Astrocyte of the spinal cord (primary cell): ENCODE results near the gene C10orf62.
"Not testable (repeated sequence)": the region's sequence is repeated elsewhere in the genome, so short reads cannot be mapped to it uniquely, and the experiment has no call there.

Experiments used
- DNase-seq: peaks from one replicate; pipeline ENCODE4 v3.0.0; 2011; ENCODE audit warnings: low read depth, low spot score
- H3K4me3 ChIP-seq: 2 replicates; pipeline ENCODE4 v1.5.1; 2011; ENCODE audit warnings: low read depth, mild to moderate bottlenecking, low read length, moderate library complexity
- CTCF ChIP-seq: IDR thresholded peaks from 2 replicates; pipeline ENCODE4 v1.5.1; 2012; ENCODE audit warnings: low read depth, mild to moderate bottlenecking, low read length, inconsistent platforms
- in situ Hi-C: cut with HindIII; loops from 2 replicates; pipeline ENCODE4 v1.10.0; 2017; ENCODE audit warnings: low sequenced_read_pairs

C10orf62 gene

GRCh38 chr10:97553575-97554031 lies 35.9 kb upstream of the C10orf62 start:
- no peak overlapping the region for H3K4me3 ChIP-seq
- peak; percentile 73 for DNase-seq
- in situ Hi-C loops, result no loop called here
- peak; percentile 95 for TF ChIP-seq CTCF

- H3K4me3 ChIP-seq, in situ Hi-C loops, DNase-seq: not testable (repeated sequence)
Observed at GRCh38 chr10:97554336-97554735, 35.2 kb upstream of the C10orf62 start.

- H3K4me3 ChIP-seq, DNase-seq, in situ Hi-C loops: not testable (repeated sequence)
Observed at GRCh38 chr10:97555541-97555940, 34.0 kb upstream of the C10orf62 start.

GRCh38 chr10:97560731-97561381 lies 28.7 kb upstream of the C10orf62 start:
- DNase-seq, result peak; percentile 16
- in situ Hi-C loops, H3K4me3 ChIP-seq: not testable (repeated sequence)

- in situ Hi-C loops, H3K4me3 ChIP-seq, DNase-seq: not testable (repeated sequence)
Observed at GRCh38 chr10:97561386-97562077, 28.0 kb upstream of the C10orf62 start.

GRCh38 chr10:97562329-97562728 lies 27.2 kb upstream of the C10orf62 start:
- DNase-seq, in situ Hi-C loops, H3K4me3 ChIP-seq: not testable (repeated sequence)

- in situ Hi-C loops, result no loop called here
- no peak for DNase-seq
- TF ChIP-seq CTCF, result no peak
- no peak overlapping the region for H3K4me3 ChIP-seq
Observed at GRCh38 chr10:97563337-97563736, 26.2 kb upstream of the C10orf62 start.

- no peak for DNase-seq
- in situ Hi-C loops, result no loop called here
Observed at GRCh38 chr10:97564776-97565175, 24.7 kb upstream of the C10orf62 start.

More at GRCh38 chr10:97564776-97565175, 24.7 kb upstream of the C10orf62 start:
- no peak for TF ChIP-seq CTCF
- H3K4me3 ChIP-seq, result no peak overlapping the region
